Trophoblast cell (in vitro differentiated cells and primary cell): ENCODE results near the gene AGER.

ENCODE experiments used
- DNase-seq, 2 donors: peaks; one replicate each; pipeline ENCODE4 v3.0.0-alpha.2; 2016
- H2AFZ ChIP-seq: 2 replicates; pipeline ENCODE4 v1.6.1; 2013; ENCODE audit warnings: low read length, moderate library complexity, mild to moderate bottlenecking; ENCODE audit not compliant: insufficient read depth, poor library complexity
- H2AK5ac ChIP-seq: 2 replicates; pipeline ENCODE4 v1.6.1; 2013; ENCODE audit warnings: mild to moderate bottlenecking, low read length
- H2BK120ac ChIP-seq: 2 replicates; pipeline ENCODE4 v1.6.1; 2013; ENCODE audit warnings: low read length, mild to moderate bottlenecking, moderate library complexity; ENCODE audit not compliant: insufficient read depth, poor library complexity
- H2BK12ac ChIP-seq: 2 replicates; pipeline ENCODE4 v1.6.1; 2013; ENCODE audit warnings: mild to moderate bottlenecking, low read length, moderate library complexity
- H2BK5ac ChIP-seq: 2 replicates; pipeline ENCODE4 v1.6.1; 2013; ENCODE audit warnings: low read length, low read depth, moderate library complexity, mild to moderate bottlenecking; ENCODE audit not compliant: poor library complexity
- H3K14ac ChIP-seq: 2 replicates; pipeline ENCODE4 v1.6.1; 2013; ENCODE audit warnings: mild to moderate bottlenecking, low read length
- H3K18ac ChIP-seq: 2 replicates; pipeline ENCODE4 v1.6.1; 2013; ENCODE audit warnings: mild to moderate bottlenecking, low read length
- H3K23ac ChIP-seq: 2 replicates; pipeline ENCODE4 v1.6.1; 2013; ENCODE audit warnings: low read length
- H3K27ac ChIP-seq: 2 replicates; pipeline ENCODE4 v1.5.1; 2013; ENCODE audit warnings: low read depth, mild to moderate bottlenecking, inconsistent platforms, low read length, moderate library complexity
- H3K27me3 ChIP-seq: 2 replicates; pipeline ENCODE4 v1.6.1; 2013; ENCODE audit warnings: inconsistent platforms, mild to moderate bottlenecking, low read length, moderate library complexity; ENCODE audit not compliant: insufficient read depth
- H3K36me3 ChIP-seq, 2 experiments: 1 replicate in 1 of 2; 2 replicates in 1 of 2; pipeline ENCODE4 v1.6.1; 2013; ENCODE audit warnings: low read length in 2 of 2, mild to moderate bottlenecking in 2 of 2, moderate library complexity in 1 of 2; ENCODE audit not compliant: insufficient read depth in 2 of 2, control insufficient read depth in 1 of 2
- H3K4ac ChIP-seq: 2 replicates; pipeline ENCODE4 v1.6.1; 2013; ENCODE audit warnings: low read depth, mild to moderate bottlenecking, low read length, moderate library complexity
- H3K4me1 ChIP-seq, 2 experiments: 1 replicate in 1 of 2; 2 replicates in 1 of 2; pipeline ENCODE4 v1.6.1; 2013; ENCODE audit warnings: low read length in 2 of 2, mild to moderate bottlenecking in 2 of 2, moderate library complexity in 1 of 2; ENCODE audit not compliant: insufficient read depth in 2 of 2, control insufficient read depth in 1 of 2
- H3K4me2 ChIP-seq: 2 replicates; pipeline ENCODE4 v1.6.1; 2013; ENCODE audit warnings: inconsistent platforms, mild to moderate bottlenecking, low read length, moderate library complexity
- H3K4me3 ChIP-seq: 2 replicates; pipeline ENCODE4 v1.5.1; 2013; ENCODE audit warnings: mild to moderate bottlenecking, low read depth, low read length, inconsistent platforms
- H3K79me1 ChIP-seq: one replicate; pipeline ENCODE4 v1.6.1; 2013; ENCODE audit warnings: low read length
- H3K79me2 ChIP-seq: 2 replicates; pipeline ENCODE4 v1.6.1; 2013; ENCODE audit warnings: low read length, mild to moderate bottlenecking; ENCODE audit not compliant: control insufficient read depth, insufficient read depth, poor library complexity
- H3K9ac ChIP-seq: 2 replicates; pipeline ENCODE4 v1.6.1; 2013; ENCODE audit warnings: mild to moderate bottlenecking, low read length
- H3K9me3 ChIP-seq: 2 replicates; pipeline ENCODE4 v1.6.1; 2013; ENCODE audit warnings: low read depth, mild to moderate bottlenecking, control low read depth, inconsistent platforms, low read length; ENCODE audit not compliant: insufficient read depth
- H4K12ac ChIP-seq: 2 replicates; pipeline ENCODE4 v1.6.1; 2013; ENCODE audit warnings: low read depth, mild to moderate bottlenecking, low read length, moderate library complexity
- H4K8ac ChIP-seq: 2 replicates; pipeline ENCODE4 v1.6.1; 2013; ENCODE audit warnings: low read depth, mild to moderate bottlenecking, low read length, moderate library complexity
- H4K91ac ChIP-seq: one replicate; pipeline ENCODE4 v1.6.1; 2013; ENCODE audit warnings: low read depth, mild to moderate bottlenecking, low read length, moderate library complexity
- WGBS: extraction: QIAGEN DNeasy Blood & Tissue Kit; methylation state at CpG from one replicate; pipeline ENCODE4 v1.1.7; 2013; ENCODE audit warnings: missing lambda C conversion rate; ENCODE audit not compliant: insufficient read length, insufficient coverage; ENCODE audit errors: extremely low coverage; 5-methylcytosine and 5-hydroxymethylcytosine counted together

The AGER gene

DNA sequence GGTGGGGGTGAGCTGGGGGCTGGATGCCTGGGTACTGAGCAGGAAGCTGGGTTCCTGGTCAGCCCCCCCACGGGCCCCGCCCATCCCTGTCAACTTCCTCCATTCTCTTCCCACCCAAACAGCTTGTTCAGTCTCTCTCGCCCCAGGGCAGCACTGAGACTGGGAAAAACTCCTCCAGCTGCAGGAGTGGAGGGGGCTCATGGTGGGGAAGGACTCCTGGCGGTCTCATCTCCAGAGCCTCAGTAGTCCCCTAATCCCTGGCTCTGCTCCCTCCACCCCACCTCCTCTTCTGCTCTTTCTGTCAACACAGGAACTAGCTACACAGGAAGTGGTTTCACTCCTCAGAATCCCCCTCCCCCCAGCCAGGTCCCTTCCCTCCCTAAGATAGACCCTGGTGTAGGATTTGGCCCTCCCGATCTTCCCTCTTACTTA is 8.6 kb upstream of the AGER start, which contains the start of gene GPSM3:
TSS of gene GPSM3 (minus strand) at position 36 of the 432 bp plus-strand sequence. CDS start 130 bp downstream, outside the sequence.
- DNase-seq, result no peak
- no CpG with 5 or more reads among the region's 5 CpGs for WGBS

DNA sequence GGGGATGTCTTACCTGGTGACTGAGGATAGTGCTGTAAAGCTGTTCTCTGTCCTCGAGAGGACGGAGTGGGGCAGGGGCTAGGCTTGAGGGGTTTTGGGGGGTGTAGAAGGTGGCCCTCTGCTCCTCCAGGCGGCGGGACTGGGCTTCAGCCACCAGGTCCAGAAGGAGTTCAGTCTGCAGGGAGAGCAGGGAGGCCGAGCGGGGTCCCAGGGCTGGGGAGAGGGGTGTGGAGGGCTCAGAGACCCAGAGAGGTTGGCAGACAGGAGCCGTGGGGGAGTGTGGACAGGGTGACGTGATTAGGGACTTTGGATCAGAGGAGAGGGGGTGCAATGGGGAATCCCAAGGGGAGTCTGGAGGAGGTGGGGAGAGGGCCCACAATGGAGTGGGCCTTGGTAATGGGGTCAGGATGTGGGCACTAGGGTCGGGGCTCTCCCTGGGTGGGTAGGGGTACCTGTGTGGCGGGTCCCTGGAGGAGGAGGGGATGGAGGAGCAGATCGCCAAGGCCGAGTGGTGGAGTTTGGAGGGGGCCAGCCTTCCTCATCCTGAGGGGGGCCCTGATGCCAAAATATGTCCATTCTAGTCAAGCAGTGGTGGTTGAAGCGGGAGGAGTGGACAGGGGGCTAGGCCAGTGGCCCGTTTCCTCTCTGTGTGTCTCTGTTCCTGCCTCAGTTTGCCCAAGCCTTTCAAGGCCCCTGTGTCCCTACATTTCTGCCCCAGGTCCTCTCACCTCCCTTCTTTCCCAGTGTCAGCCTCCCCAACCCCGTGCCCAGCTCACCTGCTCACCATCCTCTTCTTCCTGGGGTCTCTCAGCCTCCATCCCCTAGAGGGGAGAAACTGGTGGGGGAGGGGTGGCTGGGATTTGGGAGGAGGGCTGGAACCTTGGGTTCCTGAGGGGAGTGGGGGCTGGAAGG is 7.9 kb upstream of the AGER start:
- Histone ChIP-seq H3K4me3 (no peak overlapping the region), H3K79me2 (peaks cover 16% of the 10 kb centered on the region), H3K4me1 (peaks cover 20 to 29% of the 10 kb centered on the region in 2 experiments), H3K9ac (no peak overlapping the region), H4K91ac (peak overlapping the region; percentile 92), H3K23ac (no peak overlapping the region), H2BK5ac (no peak overlapping the region), H3K9me3 (no peaks in the 10 kb centered on the region), H4K8ac (peak overlapping the region; percentile 77), H3K14ac (peak overlapping the region; percentile 80), H3K36me3 (peaks cover 12 to 13% of the 10 kb centered on the region in 2 experiments), H2AK5ac (peak overlapping the region; percentile 86), H3K4ac (peak overlapping the region; percentile 53), H3K18ac (peak overlapping the region; percentile 63), H3K27me3 (no peaks in the 10 kb centered on the region), H2AFZ (no peak overlapping the region), H4K12ac (peak overlapping the region; percentile 78), H2BK120ac (peak overlapping the region; percentile 55), H3K79me1 (peaks cover 31% of the 10 kb centered on the region), H3K4me2 (no peak overlapping the region), H3K27ac (no peak overlapping the region), H2BK12ac (peak overlapping the region; percentile 85)
- no CpG with 5 or more reads among the region's 15 CpGs for WGBS
- no peak for DNase-seq

More for the DNA sequence above, 8.6 kb upstream of the AGER start, which contains the start of gene GPSM3:
- Histone ChIP-seq H2AK5ac (peak within 1 kb of the TSS; percentile 86), H2BK120ac (peak within 1 kb of the TSS; percentile 55), H3K27ac (peak within 1 kb of the TSS; percentile 57), H3K4me1 (peaks cover 20 to 29% of the 10 kb centered on the region in 2 experiments), H3K27me3 (no peaks in the 10 kb centered on the region), H3K36me3 (peaks cover 6 to 7% of the 10 kb centered on the region in 2 experiments), H3K9ac (no peak within 1 kb of the TSS), H3K79me1 (peaks cover 31% of the 10 kb centered on the region), H4K8ac (peak within 1 kb of the TSS; percentile 77), H3K4me2 (peak within 1 kb of the TSS; percentile 55), H3K4me3 (no peak within 1 kb of the TSS), H4K91ac (peak within 1 kb of the TSS; percentile 92), H2BK5ac (no peak within 1 kb of the TSS), H3K9me3 (no peaks in the 10 kb centered on the region), H3K14ac (peak within 1 kb of the TSS; percentile 80), H3K23ac (no peak within 1 kb of the TSS), H3K18ac (peak within 1 kb of the TSS; percentile 63), H2AFZ (no peak within 1 kb of the TSS), H3K79me2 (peaks cover 16% of the 10 kb centered on the region), H4K12ac (peak within 1 kb of the TSS; percentile 78), H3K4ac (peak within 1 kb of the TSS; percentile 53), H2BK12ac (peak within 1 kb of the TSS; percentile 85)

DNA sequence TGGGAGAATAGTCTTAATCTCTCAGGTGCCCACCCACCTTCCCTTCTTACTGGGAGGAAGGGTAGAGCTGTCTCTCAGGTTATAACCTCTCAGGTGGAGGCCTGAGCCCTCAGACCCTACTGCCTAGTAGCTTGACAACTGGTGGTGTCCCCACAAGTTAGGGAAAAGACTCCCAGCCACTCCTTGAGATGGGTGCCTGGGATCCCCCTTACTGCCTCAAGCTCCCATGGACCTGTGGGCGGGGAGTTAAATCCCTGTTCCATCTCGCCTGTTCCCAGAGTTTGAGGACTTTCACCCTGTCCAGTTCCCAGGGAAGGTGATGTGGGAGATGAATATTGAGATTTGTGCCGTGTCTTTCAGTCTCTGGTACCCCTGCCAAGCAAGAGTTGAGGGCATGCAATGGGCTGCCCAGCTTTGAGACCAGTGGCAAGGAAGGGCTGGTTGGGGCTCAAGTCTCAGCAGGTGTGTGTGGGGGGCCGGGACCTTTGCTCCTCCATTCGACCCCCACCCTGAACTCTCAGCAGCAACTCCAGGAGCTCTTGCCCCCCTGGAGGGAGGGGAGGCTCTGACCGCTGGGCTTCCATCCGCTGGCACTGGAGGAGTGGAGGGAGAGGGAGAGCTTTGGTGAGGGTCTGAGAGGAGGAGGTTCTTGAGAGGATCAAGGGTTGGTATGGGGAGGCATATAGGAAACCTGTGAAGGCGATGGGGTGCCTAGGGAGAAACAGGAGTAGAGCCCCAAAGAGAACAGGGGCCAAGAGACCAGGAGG is 7.0 kb upstream of the AGER start:
- Histone ChIP-seq H3K36me3 (peaks cover 20 to 21% of the 10 kb centered on the region in 2 experiments), H2BK12ac (peak overlapping the region; percentile 85), H3K4ac (peak overlapping the region; percentile 4), H3K27ac (no peak overlapping the region), H3K4me2 (peak overlapping the region; percentile 11), H2BK120ac (peak overlapping the region; percentile 29), H2BK5ac (peak overlapping the region; percentile 11), H3K79me1 (peaks cover 24% of the 10 kb centered on the region), H3K14ac (peak overlapping the region; percentile 41), H3K79me2 (peaks cover 14% of the 10 kb centered on the region), H3K9ac (no peak overlapping the region), H3K18ac (peak overlapping the region; percentile 37), H3K4me1 (peaks cover 15 to 24% of the 10 kb centered on the region in 2 experiments), H3K4me3 (no peak overlapping the region), H4K12ac (peak overlapping the region; percentile 31), H3K23ac (no peak overlapping the region), H2AFZ (no peak overlapping the region), H2AK5ac (peak overlapping the region; percentile 59), H3K9me3 (no peaks in the 10 kb centered on the region), H4K8ac (peak overlapping the region; percentile 17), H3K27me3 (no peaks in the 10 kb centered on the region), H4K91ac (peak overlapping the region; percentile 92)
- DNase-seq, result no peak
- no CpG with 5 or more reads among the region's 8 CpGs for WGBS
